ENCODE data around the gene RNASEH2A. TPM values are rescaled to one million over a fixed set of nuclear protein-coding genes. Genes with fewer than 3 reads are reported as not detected.

Gene RNASEH2A
- total RNA-seq, 1 experiment from 2014 or later, result 79.5 TPM

DNA sequence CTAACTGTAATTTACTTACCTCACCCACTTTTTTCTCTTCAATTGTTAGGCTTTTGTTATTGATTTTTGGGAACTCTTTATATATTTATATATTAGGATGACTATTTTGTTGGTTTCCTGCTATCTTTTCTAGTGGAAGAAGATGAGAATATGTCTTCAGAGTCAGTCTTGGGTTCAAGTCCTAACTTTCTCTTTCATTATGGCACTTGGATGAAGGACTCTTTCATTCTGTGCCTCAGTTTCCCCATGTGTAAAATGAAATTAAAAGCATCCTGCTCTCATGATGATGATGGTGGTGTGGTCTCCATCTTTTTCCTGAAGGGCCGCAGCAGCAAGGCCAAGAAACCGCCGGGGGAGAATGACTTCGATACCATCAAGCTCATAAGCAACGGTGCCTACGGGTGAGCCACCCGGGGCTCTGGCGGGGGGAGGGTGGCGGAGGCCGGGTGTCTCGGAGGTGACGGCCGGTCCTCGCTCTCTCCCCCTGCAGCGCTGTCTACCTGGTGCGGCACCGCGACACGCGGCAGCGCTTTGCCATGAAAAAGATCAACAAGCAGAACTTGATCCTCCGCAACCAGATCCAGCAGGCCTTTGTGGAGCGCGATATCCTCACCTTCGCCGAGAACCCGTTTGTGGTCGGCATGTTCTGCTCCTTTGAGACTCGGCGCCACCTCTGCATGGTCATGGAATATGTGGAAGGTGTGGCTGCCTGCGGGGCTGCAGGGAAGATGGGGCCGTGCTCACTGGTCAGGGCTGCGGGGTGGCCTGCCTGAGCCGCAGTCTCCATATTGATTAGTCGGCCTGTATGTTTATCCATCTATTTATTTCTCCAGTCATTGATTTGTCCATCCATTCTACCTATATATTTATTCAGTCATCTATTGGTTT is 51.9 kb downstream of the RNASEH2A start:
- H3K4me1 ChIP-seq (ENCODE audit: insufficient read depth, low read length), result no peaks in the 10 kb centered on the region
- Mint-ChIP-seq H3K36me3 (ENCODE audit: insufficient read depth in 1 of 3, low read depth in 3 of 3) (peaks cover 19 to 41% (median 28%) of the 10 kb centered on the region in 3 experiments), H3K9me3 (no peaks in the 10 kb centered on the region; a peak in 1 of 5 replicates), H3K27ac (no peak overlapping the region; a peak in 1 of 7 replicates), H3K27me3 (ENCODE audit: low read depth) (peaks cover 3% of the 10 kb centered on the region), H3K4me3 (no peak overlapping the region), H3K4me1 (no peaks in the 10 kb centered on the region)
- no peak overlapping the region for H2BK12ac ChIP-seq (ENCODE audit: insufficient read length, low read depth, low read length)
- H3K18ac ChIP-seq (ENCODE audit: insufficient read length, low read depth, low read length), result no peak overlapping the region
- no peak for DNase-seq
- no peak overlapping the region for H2AK5ac ChIP-seq (ENCODE audit: insufficient read length, low read length)
- H3K23me2 ChIP-seq (ENCODE audit: insufficient read length, low read depth, low read length, poor library complexity, severe bottlenecking), result no peaks in the 10 kb centered on the region
- no peak overlapping the region for H4K91ac ChIP-seq (ENCODE audit: insufficient read length, low read depth, low read length)
- H2BK120ac ChIP-seq (ENCODE audit: low read depth, low read length, poor library complexity, severe bottlenecking), result no peak overlapping the region
- no peaks in the 10 kb centered on the region for H3K79me1 ChIP-seq (ENCODE audit: insufficient read depth, low read depth, low read length, poor library complexity, severe bottlenecking)
- H3K27me3 ChIP-seq (ENCODE audit: insufficient read depth, low read length), result no peaks in the 10 kb centered on the region
- H3K14ac ChIP-seq (ENCODE audit: insufficient read depth, low read length), result no peak overlapping the region
- H2BK15ac ChIP-seq (ENCODE audit: low read depth, low read length), result no peak overlapping the region
- WGBS (ENCODE audit: extremely low coverage, insufficient read length, low lambda C conversion rate), result no CpG with 5 or more reads among the region's 35 CpGs
- H3K4ac ChIP-seq (ENCODE audit: low read depth, low read length), result no peak overlapping the region
- no peak overlapping the region for H3K4me2 ChIP-seq (ENCODE audit: insufficient read depth, insufficient read length, low read length)
- no peak overlapping the region for H3K23ac ChIP-seq (ENCODE audit: insufficient read length, low read depth, low read length)
- H4K5ac ChIP-seq (ENCODE audit: insufficient read length, low read depth, low read length), result no peak overlapping the region
- no peaks in the 10 kb centered on the region for H4K20me1 ChIP-seq (ENCODE audit: control insufficient read depth, insufficient read depth, insufficient read length)
- H3K79me2 ChIP-seq (ENCODE audit: insufficient read depth, low read length), result no peaks in the 10 kb centered on the region
- no peak overlapping the region for H3K56ac ChIP-seq (ENCODE audit: insufficient read length, low read depth, low read length)
- no peak overlapping the region for H2AFZ ChIP-seq (ENCODE audit: low read length)
- no peak overlapping the region for H3T11ph ChIP-seq (ENCODE audit: low read length)
- H2BK20ac ChIP-seq (ENCODE audit: low read depth, low read length, poor library complexity, severe bottlenecking), result no peak overlapping the region
- TF ChIP-seq, protein P1, sequence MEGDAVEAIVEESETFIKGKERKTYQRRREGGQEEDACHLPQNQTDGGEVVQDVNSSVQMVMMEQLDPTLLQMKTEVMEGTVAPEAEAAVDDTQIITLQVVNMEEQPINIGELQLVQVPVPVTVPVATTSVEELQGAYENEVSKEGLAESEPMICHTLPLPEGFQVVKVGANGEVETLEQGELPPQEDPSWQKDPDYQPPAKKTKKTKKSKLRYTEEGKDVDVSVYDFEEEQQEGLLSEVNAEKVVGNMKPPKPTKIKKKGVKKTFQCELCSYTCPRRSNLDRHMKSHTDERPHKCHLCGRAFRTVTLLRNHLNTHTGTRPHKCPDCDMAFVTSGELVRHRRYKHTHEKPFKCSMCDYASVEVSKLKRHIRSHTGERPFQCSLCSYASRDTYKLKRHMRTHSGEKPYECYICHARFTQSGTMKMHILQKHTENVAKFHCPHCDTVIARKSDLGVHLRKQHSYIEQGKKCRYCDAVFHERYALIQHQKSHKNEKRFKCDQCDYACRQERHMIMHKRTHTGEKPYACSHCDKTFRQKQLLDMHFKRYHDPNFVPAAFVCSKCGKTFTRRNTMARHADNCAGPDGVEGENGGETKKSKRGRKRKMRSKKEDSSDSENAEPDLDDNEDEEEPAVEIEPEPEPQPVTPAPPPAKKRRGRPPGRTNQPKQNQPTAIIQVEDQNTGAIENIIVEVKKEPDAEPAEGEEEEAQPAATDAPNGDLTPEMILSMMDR (conservative IDR thresholded peaks at IDR 0.05), result no peak
- H4K8ac ChIP-seq (replicated peaks; ENCODE audit: insufficient read length, low read depth, low read length), result no peak overlapping the region
- no peaks in the 10 kb centered on the region for H3K9me3 ChIP-seq (ENCODE audit: control insufficient read depth, low read depth, low read length)
- no peak overlapping the region for H3K27ac ChIP-seq (ENCODE audit: insufficient read length, low read depth, low read length)
- no peak overlapping the region for H3K9ac ChIP-seq (ENCODE audit: extremely low read depth, insufficient read length, low read length)
- H2BK5ac ChIP-seq (ENCODE audit: insufficient read length, low read length), result no peak overlapping the region
